ENCODE measurements around the gene SPDYE1. TPM values are rescaled to one million over a fixed set of nuclear protein-coding genes. Genes with fewer than 3 reads are reported as not detected.
"Not testable (repeated sequence)": the region's sequence is repeated elsewhere in the genome, so short reads cannot be mapped to it uniquely, and the experiment has no call there.

The SPDYE1 gene
- total RNA-seq, 2 donors from 2014 or later, result not detected

GRCh38 chr7:44033971-44034844 lies 36.5 kb downstream of the SPDYE1 start:
- H3K27ac Mint-ChIP-seq, H3K9me3 Mint-ChIP-seq, ATAC-seq, H3K36me3 Mint-ChIP-seq: not testable (repeated sequence)
- DNase-seq (ENCODE audit: low spot score in 2 of 2), result peak in 1 of 2 donors; percentile 43

GRCh38 chr7:44036364-44036763 lies 38.7 kb downstream of the SPDYE1 start:
- DNase-seq (ENCODE audit: low spot score in 2 of 2) (peak in 1 of 2 donors; percentile 57), ATAC-seq (peak; percentile 3 to 44)
- H3K27ac Mint-ChIP-seq, H3K9me3 Mint-ChIP-seq, H3K36me3 Mint-ChIP-seq: not testable (repeated sequence)

DNA sequence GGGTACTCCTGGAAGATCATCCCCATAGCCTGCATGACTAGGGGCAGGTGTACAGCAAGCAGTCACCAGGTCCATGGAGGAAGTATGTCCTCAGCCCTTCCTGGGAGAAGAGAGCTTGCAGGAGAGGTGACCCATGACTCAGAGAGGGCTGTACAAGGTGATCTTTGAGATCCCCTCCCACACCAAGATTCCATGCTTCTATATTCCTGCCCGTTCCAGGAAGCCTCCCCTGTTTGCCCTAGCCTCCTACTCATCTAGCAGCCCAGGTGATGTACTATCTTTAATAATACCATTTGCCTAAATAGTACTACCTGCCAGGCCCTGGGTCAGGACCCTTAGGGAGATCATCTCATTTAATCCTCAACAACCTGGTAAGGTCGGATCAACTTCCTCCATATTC lies 40.3 kb downstream of the SPDYE1 start:
- H3K9me3 Mint-ChIP-seq; DNase-seq (ENCODE audit: low spot score in 2 of 2); H3K36me3 Mint-ChIP-seq; ATAC-seq: not testable (repeated sequence)
- H3K27ac Mint-ChIP-seq, result peak overlapping the region in 1 of 2 donors; percentile 68

DNA sequence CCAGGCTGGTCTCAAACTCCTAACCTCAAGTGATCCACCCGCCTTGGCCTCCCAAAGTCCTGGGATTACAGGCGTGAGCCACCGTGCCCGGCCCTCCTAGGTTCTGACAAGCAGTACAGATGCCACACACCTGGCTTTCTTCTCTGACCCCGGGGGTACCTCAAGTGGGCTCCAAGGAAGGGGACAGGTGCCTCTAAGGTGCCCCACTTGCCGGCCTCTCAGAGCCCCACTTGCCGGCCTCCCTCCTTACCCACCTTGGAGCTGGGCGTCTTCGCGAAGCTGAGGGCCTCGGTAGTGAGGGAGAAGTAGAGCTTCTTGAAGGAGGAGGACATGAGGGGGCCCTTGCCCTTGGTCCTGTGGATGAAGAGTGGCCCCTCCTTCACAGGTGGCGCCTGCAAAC lies 40.9 kb downstream of the SPDYE1 start:
- not testable (repeated sequence) for H3K9me3 Mint-ChIP-seq; ATAC-seq; DNase-seq (ENCODE audit: low spot score in 2 of 2); H3K36me3 Mint-ChIP-seq; H3K27ac Mint-ChIP-seq

DNA sequence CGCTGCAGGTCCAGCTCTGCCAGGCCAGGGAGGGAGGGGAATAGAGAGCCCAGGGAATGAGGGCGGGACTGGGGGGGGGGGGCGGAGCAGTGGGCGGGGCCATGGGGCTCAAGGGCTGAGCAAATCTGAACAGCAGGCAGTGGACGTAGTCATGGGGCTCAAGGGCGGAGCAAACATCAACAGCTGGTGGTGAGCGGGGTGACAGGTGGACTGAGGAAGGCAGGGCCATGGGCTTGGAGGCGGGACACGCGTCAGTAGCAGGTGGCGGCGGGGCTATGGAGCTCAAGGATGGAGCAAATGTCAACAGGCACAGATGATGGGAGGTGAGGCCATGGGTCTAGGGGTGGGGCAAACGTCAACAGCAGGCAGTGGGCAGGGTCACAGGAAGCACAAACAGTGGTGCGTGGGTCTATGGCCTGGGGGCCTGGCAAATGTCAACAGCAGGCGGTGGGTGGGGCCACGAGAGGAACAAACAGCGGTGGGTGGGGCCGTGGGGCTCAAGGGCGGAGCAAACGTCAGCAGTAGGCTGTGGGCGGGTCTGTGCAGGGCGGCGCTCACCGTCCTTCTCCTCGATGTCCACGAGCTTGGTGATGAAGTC lies 41.4 kb downstream of the SPDYE1 start:
- peak overlapping the region in 1 of 2 donors; percentile 89 for H3K27ac Mint-ChIP-seq
- peak; percentile 76 to 84 for DNase-seq (ENCODE audit: low spot score in 2 of 2)

GRCh38 chr7:44039800-44040492 lies 42.2 kb downstream of the SPDYE1 start:
- peak overlapping the region in 1 of 2 donors; percentile 83 for H3K27ac Mint-ChIP-seq
- not testable (repeated sequence) for H3K36me3 Mint-ChIP-seq; H3K9me3 Mint-ChIP-seq; DNase-seq (ENCODE audit: low spot score in 2 of 2)
- peak; percentile 38 for ATAC-seq

More for the DNA sequence above, 41.4 kb downstream of the SPDYE1 start:
- not testable (repeated sequence) for H3K9me3 Mint-ChIP-seq, H3K36me3 Mint-ChIP-seq
- ATAC-seq, result peak; percentile 72 to 77

DNA sequence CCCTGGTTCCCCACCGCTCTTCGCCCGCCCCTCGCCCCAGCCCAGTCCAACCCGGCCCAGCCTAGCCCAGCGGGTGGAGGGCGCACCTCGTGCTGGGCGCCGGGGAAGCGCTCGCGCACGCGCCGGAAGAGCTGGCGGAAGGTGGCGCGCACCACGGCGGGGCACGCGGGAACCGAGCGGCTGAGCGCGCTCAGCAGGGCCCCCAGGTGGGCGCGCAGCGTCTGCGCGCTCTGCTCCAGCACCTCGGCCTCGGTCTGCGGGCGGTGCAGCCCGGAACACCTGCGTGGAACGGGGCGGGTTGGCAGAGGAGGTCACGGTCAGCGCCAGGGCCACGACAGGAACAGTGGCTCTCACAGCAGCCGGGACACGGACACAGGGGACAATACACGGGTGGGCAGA lies 42.8 kb downstream of the SPDYE1 start:
- ATAC-seq, result peak; percentile 64
- H3K27ac Mint-ChIP-seq, result peak overlapping the region; percentile 72 to 83
- not testable (repeated sequence) for H3K9me3 Mint-ChIP-seq, H3K36me3 Mint-ChIP-seq
- DNase-seq (ENCODE audit: low spot score in 2 of 2), result peak; percentile 46 to 68

DNA sequence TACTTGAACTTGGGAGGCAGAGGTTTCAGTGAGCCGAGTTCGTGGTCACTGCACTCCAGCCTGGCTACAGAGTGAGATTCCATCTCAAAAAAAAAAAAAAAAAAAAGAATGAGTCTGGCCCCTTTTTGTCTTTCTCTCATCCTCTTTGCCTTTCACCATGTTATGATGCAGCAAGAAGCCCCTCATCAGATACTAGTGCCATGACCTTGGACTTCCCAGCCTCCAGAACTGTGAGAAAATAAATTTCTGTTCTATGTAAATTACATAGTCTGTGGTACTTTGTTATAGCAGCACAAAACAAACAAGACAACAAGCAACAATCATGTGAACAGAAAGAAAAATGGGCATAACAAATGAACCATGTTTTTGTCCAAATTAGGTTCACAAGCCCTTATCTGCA lies 44.5 kb downstream of the SPDYE1 start:
- Mint-ChIP-seq H3K36me3 (peaks cover 23 to 27% of the 10 kb centered on the region in 2 donors), H3K9me3 (no peaks in the 10 kb centered on the region), H3K27ac (no peak overlapping the region)
- no peak for ATAC-seq
- no peak for DNase-seq (ENCODE audit: low spot score in 2 of 2)

DNA sequence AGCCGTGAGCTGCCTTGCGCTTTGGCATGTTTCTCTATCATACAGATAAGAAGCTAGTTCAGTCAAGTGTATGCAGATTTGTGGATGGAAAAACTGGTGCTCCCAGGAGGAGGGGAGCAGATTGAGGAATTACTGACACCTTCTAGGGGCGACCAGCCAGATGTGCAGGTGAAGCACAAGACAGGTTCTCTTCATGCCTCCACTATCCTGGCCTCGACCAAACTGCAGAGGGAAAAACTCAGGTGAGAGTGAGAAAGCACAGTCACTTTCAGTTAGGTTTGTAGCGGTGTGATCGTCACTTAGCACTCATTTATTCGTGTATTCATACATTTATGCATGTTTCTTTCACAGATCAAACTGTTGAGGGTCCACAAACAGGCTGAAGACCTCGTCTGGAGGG lies 46.2 kb downstream of the SPDYE1 start:
- H3K9me3 Mint-ChIP-seq, result no peaks in the 10 kb centered on the region
- DNase-seq (ENCODE audit: low spot score in 2 of 2), result no peak

GRCh38 chr7:44044315-44045225 lies 46.9 kb downstream of the SPDYE1 start, which contains the start of gene DBNL:
TSS of gene DBNL (plus strand) at chr7:44044702. CDS start at chr7:44044738, 36 bp downstream.
- Mint-ChIP-seq H3K27ac (peak within 1 kb of the TSS; percentile 89 to 93), H3K9me3 (no peaks in the 10 kb centered on the region), H3K36me3 (peaks cover 33 to 35% of the 10 kb centered on the region in 2 donors)
- ATAC-seq, result peak; percentile 77 to 80
- DNase-seq (ENCODE audit: low spot score in 2 of 2), result peak; percentile 90 to 91

More for the DNA sequence above, 46.2 kb downstream of the SPDYE1 start:
- H3K27ac Mint-ChIP-seq, result peak overlapping the region; percentile 89 to 93
- H3K36me3 Mint-ChIP-seq, result peaks cover 33 to 35% of the 10 kb centered on the region in 2 donors
- ATAC-seq, result no peak

- DNase-seq (ENCODE audit: low spot score in 2 of 2) (peak in 1 of 2 donors; percentile 54), ATAC-seq (no peak)
- Mint-ChIP-seq H3K36me3 (peaks cover 33 to 37% of the 10 kb centered on the region in 2 donors), H3K27ac (peak overlapping the region; percentile 88 to 89), H3K9me3 (no peaks in the 10 kb centered on the region)
These were observed 47.7 kb downstream of the SPDYE1 start for GRCh38 chr7:44045226-44046014.

GRCh38 chr7:44046321-44047061 lies 48.8 kb downstream of the SPDYE1 start:
- H3K36me3 Mint-ChIP-seq, result peaks cover 33 to 35% of the 10 kb centered on the region in 2 donors
- DNase-seq (ENCODE audit: low spot score in 2 of 2), result peak in 1 of 2 donors; percentile 68

DNA sequence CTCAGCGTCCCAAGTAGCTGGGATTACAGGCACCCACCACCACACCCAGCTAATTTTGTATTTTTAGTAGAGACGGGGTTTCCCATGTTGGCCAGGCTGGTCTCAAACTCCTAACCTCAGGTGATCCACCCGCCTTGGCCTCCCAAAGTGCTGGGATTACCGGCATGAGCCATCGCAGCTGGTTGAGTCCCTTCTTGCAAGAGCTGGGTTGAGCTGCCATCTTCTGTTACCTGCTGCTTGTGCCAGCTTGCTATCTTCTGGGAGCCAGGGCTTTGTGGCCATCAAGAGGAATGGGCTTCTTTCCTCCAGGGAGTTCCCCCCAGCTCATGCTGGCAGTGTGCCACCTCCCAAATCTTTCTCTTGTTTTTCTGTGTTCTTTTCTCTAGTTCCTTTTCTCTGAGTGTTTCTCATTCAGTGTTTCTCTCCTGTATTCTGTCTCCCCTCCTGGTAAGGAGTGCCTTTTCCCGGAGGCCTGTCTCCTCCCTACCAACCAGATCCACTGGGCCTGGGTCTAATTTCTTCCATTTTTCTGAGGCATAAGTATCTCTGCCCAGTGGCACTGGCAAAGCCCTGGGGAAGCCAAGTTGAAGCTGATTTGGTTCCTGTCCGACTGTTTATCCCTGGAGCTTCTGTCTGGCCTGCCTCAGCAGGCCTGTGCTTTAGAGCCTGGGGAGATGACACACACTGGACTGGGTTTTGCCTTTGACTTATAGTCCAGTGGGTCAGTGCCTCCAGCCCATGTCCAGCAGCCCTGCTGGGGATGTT lies 50.5 kb downstream of the SPDYE1 start:
- H3K27ac Mint-ChIP-seq, result peak overlapping the region; percentile 61 to 93
- peaks cover 35 to 38% of the 10 kb centered on the region in 2 donors for H3K36me3 Mint-ChIP-seq
- no peaks in the 10 kb centered on the region for H3K9me3 Mint-ChIP-seq
- DNase-seq (ENCODE audit: low spot score in 2 of 2) (peak in 1 of 2 donors; percentile 48), ATAC-seq (no peak)

More at GRCh38 chr7:44046321-44047061, 48.8 kb downstream of the SPDYE1 start:
- H3K9me3 Mint-ChIP-seq, result no peaks in the 10 kb centered on the region
- H3K27ac Mint-ChIP-seq, result peak overlapping the region; percentile 88 to 89
- ATAC-seq, result peak; percentile 42 to 75
